Thymus (tissue), 11 donors: Measurements from ENCODE around the gene PEX11B. TPM values are rescaled to one million over a fixed set of nuclear protein-coding genes. Genes with fewer than 3 reads are reported as not detected.
A peak's percentile ranks its signal among the peaks of the same experiment; 100 is the strongest.

Source experiments
- DNase-seq, 9 donors: peaks; one replicate each; pipeline ENCODE4 v3.0.0-alpha.2; 2013; ENCODE audit warnings: low spot score in 9 of 9, low read depth in 6 of 9, missing footprints in 1 of 9
- H3K27ac ChIP-seq, 2 donors: one replicate each; pipeline ENCODE4 v1.5.1; 2013; ENCODE audit warnings: control low read depth in 1 of 2, low read depth in 1 of 2, low read length in 1 of 2, mild to moderate bottlenecking in 1 of 2, moderate library complexity in 1 of 2
- H3K27me3 ChIP-seq, 2 donors: one replicate each; pipeline ENCODE4 v1.5.1; 2013; ENCODE audit warnings: low read length in 1 of 2; ENCODE audit not compliant: control insufficient read depth in 2 of 2, insufficient read depth in 1 of 2
- H3K36me3 ChIP-seq, 2 donors: one replicate each; pipeline ENCODE4 v1.5.1; 2013; ENCODE audit warnings: low read length in 1 of 2, mild to moderate bottlenecking in 1 of 2, moderate library complexity in 1 of 2; ENCODE audit not compliant: control insufficient read depth in 2 of 2, insufficient read depth in 2 of 2
- H3K4me1 ChIP-seq, 2 donors: one replicate each; pipeline ENCODE4 v1.5.1; 2013; ENCODE audit warnings: low read length in 2 of 2; ENCODE audit not compliant: control insufficient read depth in 2 of 2, insufficient read depth in 2 of 2
- H3K4me3 ChIP-seq, 2 donors: one replicate each; pipeline ENCODE4 v1.5.1; 2013; ENCODE audit warnings: low read length in 2 of 2, control low read depth in 1 of 2, mild to moderate bottlenecking in 1 of 2
- H3K9me3 ChIP-seq, 2 donors: one replicate each; pipeline ENCODE4 v1.5.1; 2013; ENCODE audit warnings: low read length in 1 of 2, mild to moderate bottlenecking in 1 of 2; ENCODE audit not compliant: control insufficient read depth in 2 of 2, insufficient read depth in 1 of 2
- WGBS: extraction: QIAGEN DNeasy Blood & Tissue Kit; methylation state at CpG from one replicate; pipeline ENCODE4 v1.1.7; 2013; 5-methylcytosine and 5-hydroxymethylcytosine counted together
- polyA plus RNA-seq: library from polyadenylated mRNA; stranded (reverse); fragments of 200-250 nt; gene quantifications from one replicate; pipeline ENCODE4 v1.2.3, GENCODE V29; 2013
- total RNA-seq: library from RNA; stranded (reverse); fragments of 120-200 nt; gene quantifications from one replicate; pipeline ENCODE4 v1.2.4, GENCODE V29; 2013
- donor health status: healthy.

Gene PEX11B
- total and polyA plus RNA-seq, 2 donors, result 32.9 to 38.1 TPM

DNA sequence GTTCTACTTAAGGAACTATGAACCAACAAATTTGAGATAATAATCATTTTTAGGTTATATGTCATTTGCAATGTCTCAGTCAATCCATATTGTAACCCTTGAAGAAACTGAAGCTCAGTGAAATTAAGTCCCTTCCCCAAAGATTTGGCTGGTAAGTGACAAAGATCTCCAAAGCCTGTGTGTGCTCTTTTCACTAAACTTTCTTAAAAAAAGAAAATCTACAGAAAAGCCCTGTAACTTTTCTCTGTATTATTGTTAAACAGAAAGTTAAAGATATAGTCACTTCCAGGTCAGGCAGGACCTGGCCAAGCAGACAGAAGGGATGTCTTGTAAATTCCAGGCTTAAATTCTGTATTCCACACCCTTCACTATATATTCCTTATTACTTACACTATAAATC lies 37.8 kb upstream of the PEX11B start:
- Histone ChIP-seq H3K27ac (peak overlapping the region in 1 of 2 donors; percentile 85), H3K9me3 (peaks cover 0 to 3% of the 10 kb centered on the region in 2 donors), H3K4me3 (peak overlapping the region; percentile 70 to 95), H3K4me1 (peaks cover 27 to 34% of the 10 kb centered on the region in 2 donors), H3K27me3 (peaks cover 0 to 18% of the 10 kb centered on the region in 2 donors), H3K36me3 (no peaks in the 10 kb centered on the region)
- no peak for DNase-seq

DNA sequence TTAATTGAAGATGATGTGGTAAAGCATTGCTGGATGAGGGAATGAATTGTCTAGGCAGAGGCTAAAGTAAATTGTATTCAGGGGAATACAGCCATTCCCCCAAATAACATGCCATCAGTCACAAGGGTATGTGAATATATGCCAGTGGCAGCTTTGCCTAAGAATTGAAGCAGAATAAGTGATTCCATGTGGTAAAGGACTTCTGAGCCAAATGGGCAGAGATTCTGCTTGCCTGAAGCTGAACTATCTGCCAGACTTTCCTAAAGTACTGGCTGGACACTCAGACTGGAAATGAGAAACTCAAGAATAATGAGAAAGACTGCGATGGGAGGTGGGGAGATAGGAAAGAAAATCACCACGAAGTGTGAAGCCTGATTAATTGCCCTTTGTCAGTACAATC lies 36.9 kb upstream of the PEX11B start:
- DNase-seq, result no peak
- peaks cover 24 to 27% of the 10 kb centered on the region in 2 donors for H3K4me1 ChIP-seq
- H3K4me3 ChIP-seq, result no peak overlapping the region
- peaks cover 0 to 9% of the 10 kb centered on the region in 2 donors for H3K27me3 ChIP-seq
- peaks cover 0 to under 1% of the 10 kb centered on the region in 2 donors for H3K9me3 ChIP-seq
- H3K36me3 ChIP-seq, result peaks cover 0 to 3% of the 10 kb centered on the region in 2 donors
- H3K27ac ChIP-seq, result no peak overlapping the region
- WGBS, result 68% methylated on average over 2 of the region's 2 CpGs

DNA sequence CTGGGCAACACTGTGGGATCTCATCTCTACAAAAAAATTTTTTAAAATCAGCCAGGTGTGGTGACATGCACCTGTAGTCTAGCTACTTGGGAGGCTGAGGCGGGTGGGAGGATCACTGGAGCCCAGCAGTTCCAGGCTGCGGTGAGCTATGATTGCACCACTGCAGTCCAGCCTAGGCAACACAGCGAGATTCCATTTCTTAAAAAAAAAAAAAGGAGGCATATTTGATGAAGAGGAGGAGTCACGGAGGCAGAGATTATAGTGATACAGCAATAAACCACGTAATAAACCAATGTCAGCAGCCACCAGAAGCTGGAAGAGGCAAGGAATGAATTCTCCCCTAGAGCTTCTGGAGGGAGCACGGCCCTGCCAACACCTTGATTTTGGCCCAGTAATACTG lies 35.3 kb upstream of the PEX11B start:
- WGBS, result 95% methylated on average over 6 of the region's 6 CpGs
- no peak overlapping the region for H3K4me3 ChIP-seq
- H3K9me3 ChIP-seq, result no peaks in the 10 kb centered on the region
- no peak overlapping the region for H3K27ac ChIP-seq
- no peak for DNase-seq
- H3K27me3 ChIP-seq, result no peaks in the 10 kb centered on the region
- peaks cover 4 to 9% of the 10 kb centered on the region in 2 donors for H3K36me3 ChIP-seq
- H3K4me1 ChIP-seq, result peaks cover 12 to 21% of the 10 kb centered on the region in 2 donors

DNA sequence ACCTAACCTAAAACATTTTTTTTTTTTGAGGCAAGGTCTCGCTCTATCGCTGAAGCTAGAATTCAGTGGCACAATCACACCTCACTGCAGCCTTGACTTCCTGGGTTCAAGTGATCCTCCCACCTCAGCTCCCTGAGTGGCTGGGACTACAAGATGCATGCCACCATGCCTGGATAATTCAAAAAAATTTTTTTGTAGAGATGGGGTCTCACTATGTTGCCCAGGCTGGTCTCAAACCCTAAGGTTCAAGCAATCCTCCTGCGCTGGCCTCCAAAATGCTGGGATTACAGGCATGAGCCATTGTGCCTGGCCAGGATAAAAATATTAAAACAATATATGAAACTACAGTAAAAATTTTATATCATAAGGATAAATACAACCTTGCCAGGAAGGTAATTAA lies 34.4 kb upstream of the PEX11B start:
- peaks cover 9 to 16% of the 10 kb centered on the region in 2 donors for H3K4me1 ChIP-seq
- no peaks in the 10 kb centered on the region for H3K9me3 ChIP-seq
- H3K4me3 ChIP-seq, result no peak overlapping the region
- peaks cover 4 to 9% of the 10 kb centered on the region in 2 donors for H3K36me3 ChIP-seq
- 99% methylated on average over 3 of the region's 3 CpGs for WGBS
- no peak for DNase-seq
- H3K27me3 ChIP-seq, result no peaks in the 10 kb centered on the region
- no peak overlapping the region for H3K27ac ChIP-seq

DNA sequence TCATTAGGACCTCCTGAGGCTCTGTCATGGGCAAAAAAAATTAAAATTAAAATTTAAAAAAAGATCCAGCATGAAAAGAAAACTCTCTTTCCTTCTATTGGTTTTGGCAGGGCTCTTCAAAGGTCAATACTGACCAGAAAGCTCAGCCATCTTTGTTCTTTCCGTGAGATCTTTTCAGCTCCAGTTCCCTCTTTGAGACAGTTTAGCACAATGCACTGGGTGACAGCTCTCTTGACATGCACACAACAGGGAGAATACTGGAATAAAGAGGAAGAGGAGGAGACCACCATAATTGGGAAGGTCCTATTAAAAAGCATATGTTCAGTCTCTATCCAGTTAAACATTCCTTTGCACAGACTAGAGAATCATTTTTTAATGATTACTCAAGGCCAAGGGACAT lies 33.0 kb upstream of the PEX11B start:
- 100% methylated on average over 1 of the region's 1 CpG for WGBS
- Histone ChIP-seq H3K27me3 (no peaks in the 10 kb centered on the region), H3K27ac (no peak overlapping the region), H3K9me3 (no peaks in the 10 kb centered on the region), H3K4me3 (no peak overlapping the region), H3K36me3 (peaks cover 7 to 9% of the 10 kb centered on the region in 2 donors), H3K4me1 (peaks cover 7 to 11% of the 10 kb centered on the region in 2 donors)
- no peak for DNase-seq

DNA sequence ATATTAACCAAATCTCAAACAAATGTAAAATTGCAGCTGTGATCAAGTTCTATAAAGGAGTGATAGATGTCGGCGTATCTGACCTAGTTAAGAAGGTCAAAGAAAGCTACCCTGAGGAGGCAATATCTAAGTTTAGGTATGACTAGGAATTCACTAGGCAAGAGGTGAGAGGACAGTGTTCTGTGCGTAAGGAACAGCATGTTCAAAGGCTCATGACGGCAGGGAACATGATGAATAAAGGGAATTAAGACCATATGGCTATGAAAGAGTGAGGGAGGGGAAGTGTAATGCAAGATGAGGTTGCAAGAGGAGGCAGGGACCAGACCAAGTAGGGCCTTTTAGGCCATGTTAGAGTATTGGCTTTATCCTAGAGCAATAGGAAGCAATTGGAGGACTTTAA lies 30.7 kb upstream of the PEX11B start:
- H3K27me3 ChIP-seq, result no peaks in the 10 kb centered on the region
- WGBS, result 98% methylated on average over 4 of the region's 4 CpGs
- no peak overlapping the region for H3K27ac ChIP-seq
- DNase-seq, result no peak
- H3K36me3 ChIP-seq, result peaks cover 7 to 12% of the 10 kb centered on the region in 2 donors
- H3K9me3 ChIP-seq, result no peaks in the 10 kb centered on the region
- H3K4me1 ChIP-seq, result no peaks in the 10 kb centered on the region
- H3K4me3 ChIP-seq, result no peak overlapping the region

DNA sequence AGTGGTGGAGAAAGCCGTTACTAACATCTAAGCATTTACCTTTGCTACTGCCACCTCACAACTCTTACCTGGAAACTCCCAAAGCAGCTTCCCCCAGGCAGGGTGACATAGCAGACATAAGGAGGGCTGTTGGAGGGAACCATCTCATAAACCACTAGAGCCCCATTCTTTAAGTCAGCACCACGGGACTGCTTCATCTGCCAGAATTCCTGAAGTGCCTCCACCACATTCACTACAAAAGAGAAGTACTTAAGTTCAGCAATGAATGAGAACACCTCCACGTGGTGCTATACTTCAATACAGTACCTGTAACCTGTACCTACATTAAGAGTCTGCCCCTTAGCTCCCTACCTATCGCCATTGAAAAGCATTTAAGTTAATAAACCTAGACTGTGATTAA lies 29.0 kb upstream of the PEX11B start:
- H3K9me3 ChIP-seq, result no peaks in the 10 kb centered on the region
- no peak overlapping the region for H3K4me3 ChIP-seq
- H3K27me3 ChIP-seq, result no peaks in the 10 kb centered on the region
- 98% methylated on average over 4 of the region's 4 CpGs for WGBS
- no peak for DNase-seq
- H3K27ac ChIP-seq, result no peak overlapping the region
- no peaks in the 10 kb centered on the region for H3K4me1 ChIP-seq
- peaks cover 13 to 25% of the 10 kb centered on the region in 2 donors for H3K36me3 ChIP-seq

DNA sequence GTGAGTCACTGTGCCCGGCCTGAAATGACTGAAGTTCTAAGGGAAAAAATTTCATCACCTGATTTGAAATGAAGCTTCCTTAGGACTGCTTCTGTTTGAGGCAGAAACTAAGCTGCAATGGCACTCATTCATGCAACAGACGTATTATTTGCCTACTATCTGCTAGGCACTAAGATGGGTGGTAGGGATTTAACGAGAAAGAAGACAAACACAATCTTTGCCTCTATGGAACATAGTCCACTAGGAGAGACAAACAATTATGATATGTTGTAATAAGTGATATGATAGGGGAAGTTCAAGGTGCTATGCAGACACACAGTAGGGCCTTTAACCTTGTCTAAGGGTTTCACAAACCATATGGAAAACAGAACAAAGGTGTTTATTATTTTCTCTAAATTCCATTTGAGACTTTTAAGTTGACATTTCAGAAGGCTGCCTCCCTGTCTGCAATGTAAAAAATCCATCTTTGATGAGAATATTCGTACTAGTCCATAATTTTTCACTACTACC lies 28.0 kb upstream of the PEX11B start:
- H3K36me3 ChIP-seq, result peaks cover 16 to 27% of the 10 kb centered on the region in 2 donors
- no peaks in the 10 kb centered on the region for H3K9me3 ChIP-seq
- no peaks in the 10 kb centered on the region for H3K27me3 ChIP-seq
- 97% methylated on average over 4 of the region's 4 CpGs for WGBS
- DNase-seq, result no peak
- no peak overlapping the region for H3K27ac ChIP-seq
- no peak overlapping the region for H3K4me3 ChIP-seq
- no peaks in the 10 kb centered on the region for H3K4me1 ChIP-seq

DNA sequence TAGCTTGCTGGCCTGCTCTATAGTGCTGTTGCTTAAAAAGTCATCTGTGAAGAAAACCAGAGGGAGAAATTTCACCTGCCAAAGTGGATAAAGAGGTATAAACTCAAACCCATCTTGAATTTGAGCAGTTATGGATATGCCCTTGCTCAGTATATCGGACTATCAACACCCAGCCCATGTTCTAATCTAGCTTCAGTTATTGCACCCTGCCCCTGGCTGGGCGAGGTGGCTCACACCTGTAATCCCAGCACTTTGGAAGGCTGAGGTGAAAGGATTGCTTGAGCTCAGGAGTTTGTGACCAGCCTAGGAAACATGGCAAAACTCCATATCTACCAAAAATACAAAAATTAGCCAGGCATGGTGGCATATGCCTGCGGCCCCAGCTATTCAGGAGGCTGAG lies 26.0 kb upstream of the PEX11B start:
- 79% methylated on average over 3 of the region's 3 CpGs for WGBS
- DNase-seq, result no peak
- Histone ChIP-seq H3K36me3 (peaks cover 16 to 24% of the 10 kb centered on the region in 2 donors), H3K4me3 (no peak overlapping the region), H3K9me3 (no peaks in the 10 kb centered on the region), H3K4me1 (no peaks in the 10 kb centered on the region), H3K27ac (no peak overlapping the region), H3K27me3 (no peaks in the 10 kb centered on the region)
